Fibroblast of the aortic adventitia (primary cell): ENCODE measurements around the gene RAD51B. TPM values are rescaled to one million over a fixed set of nuclear protein-coding genes. Genes with fewer than 3 reads are reported as not detected.

Source experiments
- DNase-seq: peaks from one replicate; pipeline ENCODE4 v3.0.0-alpha.2; 2010; ENCODE audit warnings: low read depth
- H3K4me3 ChIP-seq: 2 replicates; pipeline ENCODE4 v1.5.1; 2011; ENCODE audit warnings: low read depth, mild to moderate bottlenecking, control low read depth, low read length, moderate library complexity
- total RNA-seq: library from RNA; depleted of rRNA; stranded (reverse); fragments of >200 nt; gene quantifications from 2 replicates; pipeline ENCODE4 v1.2.3, GENCODE V29; 2012; ENCODE audit warnings: low replicate concordance
- TF ChIP-seq, protein P1 (sequence below): IDR thresholded peaks from 2 replicates; pipeline ENCODE4 v1.5.1; 2011; ENCODE audit warnings: mild to moderate bottlenecking, low read length, control low read depth, inconsistent platforms; ENCODE audit not compliant: insufficient read depth

RAD51B gene
- total RNA-seq, 1 donor: 28.7 TPM

DNA sequence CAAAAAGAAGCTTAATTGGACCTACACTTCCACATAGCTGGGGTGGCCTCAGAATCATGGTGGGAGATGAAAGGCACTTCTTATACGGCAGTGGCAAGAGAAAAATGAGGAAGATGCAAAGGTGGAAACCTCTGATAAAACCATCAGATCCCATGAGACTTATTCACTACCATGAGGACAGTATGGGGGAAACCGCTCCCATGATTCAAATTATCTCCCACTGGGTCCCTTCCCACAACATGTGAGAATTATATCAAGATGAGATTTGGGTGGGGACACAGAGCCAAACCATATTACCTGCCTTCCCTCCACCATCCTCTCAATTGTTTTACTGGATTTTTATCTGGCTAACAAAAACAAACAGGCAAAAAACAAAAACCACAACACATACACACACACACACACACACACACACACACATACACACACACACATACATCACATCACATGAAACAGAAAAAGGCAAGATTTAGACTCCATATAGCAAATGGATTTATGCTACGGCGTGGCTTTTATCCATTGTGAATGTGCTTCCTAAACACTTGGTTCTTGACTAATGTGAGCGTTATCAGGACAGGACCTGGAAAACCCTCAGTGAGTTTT lies 906.6 kb downstream of the RAD51B start:
- TF ChIP-seq, protein P1, sequence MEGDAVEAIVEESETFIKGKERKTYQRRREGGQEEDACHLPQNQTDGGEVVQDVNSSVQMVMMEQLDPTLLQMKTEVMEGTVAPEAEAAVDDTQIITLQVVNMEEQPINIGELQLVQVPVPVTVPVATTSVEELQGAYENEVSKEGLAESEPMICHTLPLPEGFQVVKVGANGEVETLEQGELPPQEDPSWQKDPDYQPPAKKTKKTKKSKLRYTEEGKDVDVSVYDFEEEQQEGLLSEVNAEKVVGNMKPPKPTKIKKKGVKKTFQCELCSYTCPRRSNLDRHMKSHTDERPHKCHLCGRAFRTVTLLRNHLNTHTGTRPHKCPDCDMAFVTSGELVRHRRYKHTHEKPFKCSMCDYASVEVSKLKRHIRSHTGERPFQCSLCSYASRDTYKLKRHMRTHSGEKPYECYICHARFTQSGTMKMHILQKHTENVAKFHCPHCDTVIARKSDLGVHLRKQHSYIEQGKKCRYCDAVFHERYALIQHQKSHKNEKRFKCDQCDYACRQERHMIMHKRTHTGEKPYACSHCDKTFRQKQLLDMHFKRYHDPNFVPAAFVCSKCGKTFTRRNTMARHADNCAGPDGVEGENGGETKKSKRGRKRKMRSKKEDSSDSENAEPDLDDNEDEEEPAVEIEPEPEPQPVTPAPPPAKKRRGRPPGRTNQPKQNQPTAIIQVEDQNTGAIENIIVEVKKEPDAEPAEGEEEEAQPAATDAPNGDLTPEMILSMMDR: no peak
- H3K4me3 ChIP-seq: no peak overlapping the region
- no peak for DNase-seq

GRCh38 chr14:68727315-68728047 lies 907.9 kb downstream of the RAD51B start:
- no peak overlapping the region for H3K4me3 ChIP-seq
- TF ChIP-seq, protein P1: no peak
- DNase-seq: no peak

- no peak overlapping the region for H3K4me3 ChIP-seq
- TF ChIP-seq, protein P1: no peak
- no peak for DNase-seq
Measured at GRCh38 chr14:68728342-68729106, 908.9 kb downstream of the RAD51B start.

DNA sequence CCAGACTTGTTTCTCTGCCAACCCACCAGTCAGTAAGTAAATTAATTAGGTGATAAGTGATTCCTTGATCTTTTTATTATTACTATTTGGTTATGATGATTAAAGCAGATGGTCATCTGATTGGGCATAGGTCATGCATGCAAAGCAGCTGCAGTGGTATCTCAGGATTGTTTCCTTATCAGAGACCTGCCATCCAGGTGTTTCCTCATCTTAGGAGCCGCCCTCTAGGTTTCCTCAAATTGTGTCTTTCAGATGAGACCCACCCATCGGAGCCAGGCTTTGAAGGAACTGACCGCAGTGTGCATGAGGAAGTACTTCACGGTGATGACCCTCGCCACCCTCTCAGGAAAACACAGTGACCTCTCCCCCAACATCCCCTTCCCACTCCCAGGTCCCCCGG lies 910.0 kb downstream of the RAD51B start:
- TF ChIP-seq, protein P1: no peak
- DNase-seq: no peak
- H3K4me3 ChIP-seq: no peak overlapping the region

- DNase-seq: no peak
- TF ChIP-seq, protein P1: no peak
Measured at GRCh38 chr14:68730348-68730747, 910.8 kb downstream of the RAD51B start.

GRCh38 chr14:68730811-68731425 lies 911.3 kb downstream of the RAD51B start:
- TF ChIP-seq, protein P1: no peak

More at GRCh38 chr14:68730348-68730747, 910.8 kb downstream of the RAD51B start:
- H3K4me3 ChIP-seq: no peak overlapping the region

More at GRCh38 chr14:68730811-68731425, 911.3 kb downstream of the RAD51B start:
- H3K4me3 ChIP-seq: no peak overlapping the region
- no peak for DNase-seq
